WTC11 (cell line): ENCODE results near the gene SNX19. TPM values are rescaled to one million over a fixed set of nuclear protein-coding genes. Genes with fewer than 3 reads are reported as not detected.
A peak's percentile ranks its signal among the peaks of the same experiment; 100 is the strongest.
"Not testable (repeated sequence)": the region's sequence is repeated elsewhere in the genome, so short reads cannot be mapped to it uniquely, and the experiment has no call there.

Experiments
- ATAC-seq: fragments of 200-7000 bp; cut with Tn5 transposase; 2 replicates; pipeline ENCODE4 v1.10.0; 2021; ENCODE audit warnings: mild to moderate bottlenecking, moderate library complexity
- CTCF ChIA-PET: fragments of 300-600 bp; sonication (Branson Sonifier 250); formaldehyde crosslinking; loops from one replicate; lab custom pipeline; 2021; ENCODE audit warnings: antibody characterized with exemption; lab: Charles Lee
- POLR2A ChIA-PET: fragments of 350-600 bp; sonication (Branson Sonifier 250); formaldehyde crosslinking; loops from one replicate; lab custom pipeline; 2021; ENCODE audit warnings: antibody characterized with exemption; lab: Charles Lee
- DNase-seq: peaks from one replicate; pipeline ENCODE4 v3.0.0; 2021; ENCODE audit warnings: low spot score
- H3K27ac Mint-ChIP-seq: 2 replicates; pipeline ENCODE4 v1.8.0; 2021; ENCODE audit warnings: mixed read lengths
- H3K27me3 Mint-ChIP-seq: 2 replicates; pipeline ENCODE4 v1.8.0; 2021; ENCODE audit warnings: low read depth, mild to moderate bottlenecking, moderate library complexity, mixed read lengths
- H3K36me3 Mint-ChIP-seq: 2 replicates; pipeline ENCODE4 v1.8.0; 2021; ENCODE audit warnings: mixed read lengths
- H3K4me1 Mint-ChIP-seq: 2 replicates; pipeline ENCODE4 v1.8.0; 2022; ENCODE audit warnings: mixed read lengths
- H3K4me3 Mint-ChIP-seq: 2 replicates; pipeline ENCODE4 v1.8.0; 2021; ENCODE audit warnings: mild to moderate bottlenecking, moderate library complexity, mixed read lengths
- H3K9me3 Mint-ChIP-seq: 2 replicates; pipeline ENCODE4 v1.8.0; 2021; ENCODE audit warnings: mixed read lengths
- AFF4 ChIP-seq: sonication (generic); formaldehyde crosslinking; IDR thresholded peaks from 2 replicates; pipeline ENCODE4 v1.8.1; 2023; ENCODE audit warnings: mild to moderate bottlenecking, missing genetic modification reagents, borderline replicate concordance
- CREM ChIP-seq: sonication (generic); formaldehyde crosslinking; IDR thresholded peaks from 2 replicates; pipeline ENCODE4 v1.8.1; 2022; ENCODE audit warnings: mild to moderate bottlenecking, missing genetic modification reagents, moderate library complexity
- EMX1 ChIP-seq: fragments of 250-450 bp; sonication (Bioruptor Pico); IDR thresholded peaks from 2 replicates; pipeline ENCODE4 v1.8.0; 2021; ENCODE audit warnings: mild to moderate bottlenecking
- FOXK1 ChIP-seq: sonication (generic); formaldehyde crosslinking; IDR thresholded peaks from 2 replicates; pipeline ENCODE4 v1.8.0; 2022; ENCODE audit warnings: mild to moderate bottlenecking, moderate library complexity, missing genetic modification reagents
- JAZF1 ChIP-seq: fragments of 250-450 bp; sonication (Bioruptor Pico); IDR thresholded peaks from 2 replicates; pipeline ENCODE4 v1.9.0; 2021; ENCODE audit warnings: moderate library complexity, mild to moderate bottlenecking, inconsistent platforms
- KAT7 ChIP-seq: sonication (generic); formaldehyde crosslinking; IDR thresholded peaks from 2 replicates; pipeline ENCODE4 v1.8.1; 2023; ENCODE audit warnings: missing genetic modification reagents, mild to moderate bottlenecking, borderline replicate concordance
- NFYB ChIP-seq: sonication (generic); formaldehyde crosslinking; conservative IDR thresholded peaks from 2 replicates; pipeline ENCODE4 v1.8.0; 2022; ENCODE audit warnings: low read depth, missing genetic modification reagents
- RELA ChIP-seq: sonication (generic); formaldehyde crosslinking; IDR thresholded peaks from 2 replicates; pipeline ENCODE4 v1.8.1; 2022; ENCODE audit warnings: missing genetic modification reagents, mild to moderate bottlenecking, borderline replicate concordance
- SMAD3 ChIP-seq: sonication (generic); formaldehyde crosslinking; IDR thresholded peaks from 2 replicates; pipeline ENCODE4 v1.8.0; 2022; ENCODE audit warnings: missing genetic modification reagents, mild to moderate bottlenecking, borderline replicate concordance
- TCF7 ChIP-seq: sonication (generic); formaldehyde crosslinking; IDR thresholded peaks from 2 replicates; pipeline ENCODE4 v1.8.0; 2022; ENCODE audit warnings: mild to moderate bottlenecking, low read depth, missing genetic modification reagents, moderate library complexity
- USF2 ChIP-seq: sonication (generic); formaldehyde crosslinking; IDR thresholded peaks from 2 replicates; pipeline ENCODE4 v1.8.1; 2023; ENCODE audit warnings: mild to moderate bottlenecking, missing genetic modification reagents, moderate library complexity
- ZBTB43 ChIP-seq: sonication (generic); formaldehyde crosslinking; IDR thresholded peaks from 2 replicates; pipeline ENCODE4 v1.8.1; 2023; ENCODE audit warnings: mild to moderate bottlenecking, missing genetic modification reagents
- ZMAT4 ChIP-seq: fragments of 250-450 bp; sonication (Bioruptor Pico); IDR thresholded peaks from 2 replicates; pipeline ENCODE4 v1.9.0; 2021; ENCODE audit warnings: mild to moderate bottlenecking
- ZNF263 ChIP-seq: sonication (generic); formaldehyde crosslinking; IDR thresholded peaks from 2 replicates; pipeline ENCODE4 v1.8.1; 2022; ENCODE audit warnings: low read depth, mild to moderate bottlenecking, moderate library complexity, missing genetic modification reagents
- ZNF416 ChIP-seq: fragments of 250-450 bp; sonication (Bioruptor Pico); IDR thresholded peaks from 2 replicates; pipeline ENCODE4 v1.9.0; 2021; ENCODE audit warnings: mild to moderate bottlenecking, inconsistent platforms
- total RNA-seq: library from RNA; stranded (reverse); gene quantifications from 3 replicates; pipeline ENCODE4 v1.2.3, GENCODE V29; 2021
- TF ChIP-seq, protein P1 (sequence below): sonication (generic); formaldehyde crosslinking; IDR thresholded peaks from 2 replicates; pipeline ENCODE4 v1.8.0; 2022; ENCODE audit warnings: mild to moderate bottlenecking, missing genetic modification reagents

The SNX19 gene
- total RNA-seq, 1 experiment from 2014 or later: 25.2 TPM

DNA sequence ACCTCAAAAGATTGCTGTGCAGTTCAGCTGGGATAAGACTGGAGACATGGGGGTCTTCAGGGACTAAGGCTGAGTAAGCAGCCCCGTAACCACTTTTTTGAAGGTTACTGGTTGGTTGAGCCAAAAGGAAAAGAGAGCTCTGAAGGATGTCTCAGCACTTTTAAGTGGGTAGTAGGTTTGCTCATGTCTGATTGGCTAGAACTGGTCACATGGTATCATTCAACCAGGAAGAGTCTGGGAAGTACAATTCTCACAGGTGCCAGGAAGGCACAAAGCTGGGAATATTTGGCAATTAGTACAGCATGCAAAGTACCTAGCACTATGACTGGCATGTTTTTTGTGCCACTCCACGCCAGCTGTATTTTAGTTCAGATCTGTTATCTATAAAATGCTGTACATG lies 58.1 kb downstream of the SNX19 start:
- TF ChIP-seq CREM (CRISPR knock-in tag) (no peak), TCF7 (CRISPR knock-in tag) (no peak), JAZF1 (CRISPR knock-in tag) (no peak), USF2 (peak; percentile 70), RELA (CRISPR knock-in tag) (no peak)
- peaks cover 4% of the 10 kb centered on the region for H3K4me1 Mint-ChIP-seq
- POLR2A ChIA-PET: no interaction called here
- CTCF ChIA-PET: interaction anchor here (1.4 to 8.5 kb wide), 2 partner anchors 10 to 426 kb away, joined by 4 to 152 read pairs; partner anchors contain the start of gene ADAMTS8
- H3K27me3 Mint-ChIP-seq: peaks cover 11% of the 10 kb centered on the region
- H3K27ac Mint-ChIP-seq: no peak overlapping the region
- DNase-seq (no peak), ATAC-seq (no peak)
- no peak overlapping the region for H3K4me3 Mint-ChIP-seq
- H3K36me3 Mint-ChIP-seq: peaks cover 5% of the 10 kb centered on the region
- H3K9me3 Mint-ChIP-seq: peaks cover 12% of the 10 kb centered on the region

DNA sequence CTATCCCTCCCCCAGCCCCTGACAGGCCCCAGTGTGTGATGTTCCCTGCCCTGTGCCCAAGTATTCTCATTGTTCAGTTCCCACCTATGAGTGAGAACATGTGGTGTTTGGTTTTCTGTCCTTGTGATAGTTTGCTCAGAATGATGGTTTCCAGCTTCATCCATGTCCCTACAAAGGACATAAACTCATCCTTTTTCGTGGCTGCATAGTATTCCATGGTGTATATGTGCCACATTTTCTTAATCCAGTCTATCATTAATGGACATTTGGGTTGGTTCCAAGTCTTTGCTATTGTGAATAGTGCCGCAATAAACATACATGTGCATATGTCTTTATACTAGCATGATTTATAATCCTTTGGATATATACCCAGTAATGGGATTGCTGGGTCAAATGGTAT lies 60.6 kb downstream of the SNX19 start:
- peaks cover 22% of the 10 kb centered on the region for H3K9me3 Mint-ChIP-seq
- H3K4me3 Mint-ChIP-seq, H3K27ac Mint-ChIP-seq, H3K36me3 Mint-ChIP-seq, POLR2A ChIA-PET, CTCF ChIA-PET, H3K27me3 Mint-ChIP-seq, DNase-seq, ATAC-seq, H3K4me1 Mint-ChIP-seq: not testable (repeated sequence)

GRCh38 chr11:130854483-130854882 lies 61.8 kb downstream of the SNX19 start:
- ATAC-seq (no peak), DNase-seq (no peak)
- peaks cover 31% of the 10 kb centered on the region for H3K9me3 Mint-ChIP-seq
- TF ChIP-seq EMX1: no peak
- TF ChIP-seq ZMAT4 (CRISPR knock-in tag): no peak
- no peak for TF ChIP-seq ZNF263 (CRISPR knock-in tag)
- no peak for TF ChIP-seq NFYB
- no peak for TF ChIP-seq FOXK1 (CRISPR knock-in tag)
- TF ChIP-seq, protein P1, sequence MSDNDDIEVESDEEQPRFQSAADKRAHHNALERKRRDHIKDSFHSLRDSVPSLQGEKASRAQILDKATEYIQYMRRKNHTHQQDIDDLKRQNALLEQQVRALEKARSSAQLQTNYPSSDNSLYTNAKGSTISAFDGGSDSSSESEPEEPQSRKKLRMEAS (CRISPR knock-in tag): no peak
- TF ChIP-seq SMAD3: no peak
- TF ChIP-seq ZNF416 (CRISPR knock-in tag): no peak
- no peaks in the 10 kb centered on the region for H3K4me1 Mint-ChIP-seq
- ChIA-PET POLR2A (no interaction called here), CTCF (no interaction called here)
- H3K27me3 Mint-ChIP-seq: peaks cover 4% of the 10 kb centered on the region
- H3K27ac Mint-ChIP-seq: no peak overlapping the region
- H3K36me3 Mint-ChIP-seq: peaks cover 8% of the 10 kb centered on the region
- H3K4me3 Mint-ChIP-seq: no peak overlapping the region

DNA sequence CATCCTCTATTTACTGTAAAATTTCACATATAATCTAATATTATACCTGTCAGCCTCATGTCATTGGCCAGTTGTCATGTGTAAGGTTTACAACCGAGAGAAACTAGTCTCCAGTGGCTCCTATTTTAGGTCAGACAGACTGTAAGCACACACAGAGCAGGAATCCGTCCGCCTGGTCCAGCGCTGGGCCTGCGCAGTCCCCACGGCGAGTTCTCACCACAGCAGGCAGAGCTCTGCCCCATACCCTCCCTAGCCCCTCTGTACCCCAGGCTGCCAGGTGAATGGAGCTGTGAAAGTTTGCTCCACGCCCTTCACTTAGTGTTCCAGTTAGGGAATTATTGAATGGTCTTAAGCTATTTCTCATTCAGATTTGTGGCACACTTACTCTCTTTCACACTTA lies 63.7 kb downstream of the SNX19 start:
- no peak for DNase-seq
- Mint-ChIP-seq H3K36me3 (peaks cover 8% of the 10 kb centered on the region), H3K27me3 (peaks cover 4% of the 10 kb centered on the region), H3K27ac (no peak overlapping the region), H3K4me1 (no peaks in the 10 kb centered on the region), H3K4me3 (no peak overlapping the region), H3K9me3 (peaks cover 31% of the 10 kb centered on the region)
- TF ChIP-seq KAT7 (no peak), AFF4 (CRISPR knock-in tag) (no peak), ZBTB43 (CRISPR knock-in tag) (no peak)
- ChIA-PET POLR2A (no interaction called here), CTCF (interaction anchor here (3.1 kb wide), 1 partner anchor 10 kb away, joined by 15 read pairs; no protein-coding TSS in a partner anchor)
- ATAC-seq: no peak
